Right lobe of liver (tissue), 4 donors: ENCODE measurements around the gene CAMK1.

Experiments used
- CTCF ChIP-seq, 4 donors: fragments of 200-600 bp in 3 of 4; fragments of 450-650 bp in 1 of 4; IDR thresholded peaks; one replicate each; pipeline versions ENCODE4 v1.5.1 to v1.8.0; 2016 to 2022; ENCODE audit warnings: antibody characterized with exemption in 4 of 4, mild to moderate bottlenecking in 2 of 4
- POLR2A ChIP-seq: fragments of 450-650 bp; IDR thresholded peaks from one replicate; pipeline ENCODE4 v1.6.1; 2017; ENCODE audit warnings: antibody characterized with exemption, mild to moderate bottlenecking
- donor health status: DM: no; HTN: no; CAD: no.
- donor health status: DM: no; HTN: no; CAD: no.
- donor health status: DM: no; HTN: yes; CAD: no.

DNA sequence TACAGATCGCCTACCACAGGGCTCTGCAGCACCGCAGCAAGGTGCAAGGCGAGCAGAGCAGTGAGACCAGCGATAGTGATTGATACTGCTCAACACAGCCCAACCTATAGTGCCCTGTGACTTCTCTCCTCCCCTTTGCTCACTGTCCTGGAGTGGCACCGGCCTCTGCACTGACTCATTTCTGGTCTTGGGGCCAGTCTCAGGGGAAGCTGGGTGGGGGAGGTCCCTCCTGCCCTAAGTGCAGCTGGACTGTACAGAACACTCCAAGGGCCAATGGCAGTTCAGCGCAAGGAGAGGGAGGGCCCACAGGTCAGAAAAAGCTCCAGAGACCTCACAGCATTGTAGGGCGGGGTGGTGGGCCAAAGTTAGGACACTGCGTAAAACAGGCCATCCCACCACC is 22.5 kb downstream of the CAMK1 start:
- TF ChIP-seq CTCF (IDR thresholded peaks at IDR 0.05): no peak
- no peak for TF ChIP-seq POLR2A
